Amniotic epithelial cell (primary cell): Measurements from ENCODE around the gene PHGDH.

Experiments
- DNase-seq: peaks from one replicate; pipeline ENCODE4 v3.0.0-alpha.2; 2010; ENCODE audit warnings: low read depth

Gene PHGDH

DNA sequence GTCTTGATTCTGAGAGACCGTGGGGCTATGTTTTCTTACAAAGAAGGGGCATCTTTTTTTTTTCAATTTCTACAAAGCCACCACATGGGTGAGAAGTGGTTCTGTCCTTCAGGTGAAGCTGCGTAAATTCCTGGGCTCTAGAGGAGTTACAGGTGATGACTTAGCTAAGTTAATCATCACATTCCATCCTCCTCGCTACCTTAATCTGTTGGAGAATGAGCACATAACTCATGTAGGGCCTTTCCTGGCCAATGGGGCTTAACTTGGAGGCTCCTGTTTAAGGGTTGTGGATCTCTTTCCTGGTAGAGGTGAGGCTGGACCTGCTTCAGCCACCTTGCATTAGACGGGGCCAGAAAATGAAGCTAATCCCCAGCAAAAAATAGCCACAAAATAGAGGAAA, 79.6 kb downstream of the PHGDH start:
- DNase-seq, result no peak
